ENCODE results near the gene POLR2F. TPM values are rescaled to one million over a fixed set of nuclear protein-coding genes. Genes with fewer than 3 reads are reported as not detected.

POLR2F gene
- total and polyA plus RNA-seq, 12 donors, result 62.4 to 200 (median 79.4) TPM

DNA sequence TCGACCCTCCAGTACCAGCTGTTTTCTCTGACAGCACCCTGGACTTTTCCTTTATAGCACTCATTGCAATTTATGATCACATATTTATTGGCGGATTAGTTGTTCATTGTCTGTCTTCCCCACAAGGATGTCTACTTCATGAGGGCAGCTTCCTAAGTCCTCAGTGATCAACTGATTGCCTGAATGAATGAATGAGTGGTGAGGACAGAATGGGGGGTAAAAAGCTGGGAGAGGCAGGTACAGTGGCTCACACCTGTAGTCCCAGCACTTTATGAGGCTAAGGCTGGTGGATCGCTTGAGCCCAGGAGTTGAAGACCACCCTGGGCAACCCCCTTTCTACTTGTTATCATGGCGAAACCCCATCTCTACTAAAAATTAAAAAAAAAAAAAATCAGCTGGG is 42.0 kb downstream of the POLR2F start:
- ATAC-seq, result no peak
- intact Hi-C loops (cut with DNase I), result no loop called here
- no peak for TF ChIP-seq CTCF (IDR thresholded peaks at IDR 0.05)
- DNase-seq, result no peak
- Histone ChIP-seq H3K4me3 (no peak overlapping the region), H3K4me1 (peaks cover 0 to 18% (median 5%) of the 10 kb centered on the region in 9 donors), H3K36me3 (no peaks in the 10 kb centered on the region), H3K27ac (peak overlapping the region in 1 of 10 donors; percentile 38), H3K9me3 (no peaks in the 10 kb centered on the region), H3K27me3 (no peaks in the 10 kb centered on the region)
- WGBS, 2 donors, result 74 to 89% methylated on average over 4 of the region's 4 CpGs

- Histone ChIP-seq H3K36me3 (no peaks in the 10 kb centered on the region), H3K4me3 (no peak overlapping the region), H3K9me3 (no peaks in the 10 kb centered on the region), H3K27ac (peak overlapping the region in 1 of 10 donors; percentile 38), H3K4me1 (peaks cover 0 to 18% (median 5%) of the 10 kb centered on the region in 9 donors), H3K27me3 (no peaks in the 10 kb centered on the region)
- 53 to 63% methylated on average over 4 of the region's 4 CpGs for WGBS, 2 donors
- TF ChIP-seq CTCF (IDR thresholded peaks at IDR 0.05), result no peak
- peak in 3 of 8 donors; percentile 30 to 33 (median 30) for ATAC-seq
- intact Hi-C loops (cut with DNase I), result no loop called here
- DNase-seq, result peak in 1 of 2 donors; percentile 32
Measured at GRCh38 chr22:37996079-37996478, 42.6 kb downstream of the POLR2F start.

GRCh38 chr22:37996515-37997246 is 43.2 kb downstream of the POLR2F start:
- DNase-seq (no peak), ATAC-seq (no peak)
- Histone ChIP-seq H3K36me3 (no peaks in the 10 kb centered on the region), H3K27ac (peak overlapping the region in 1 of 10 donors; percentile 38), H3K4me3 (no peak overlapping the region), H3K27me3 (no peaks in the 10 kb centered on the region), H3K4me1 (peaks cover 0 to 18% (median 5%) of the 10 kb centered on the region in 9 donors), H3K9me3 (no peaks in the 10 kb centered on the region)
- intact Hi-C loops (cut with DNase I), result no loop called here
- WGBS, 2 donors, result 84 to 93% methylated on average over 8 of the region's 8 CpGs
- TF ChIP-seq CTCF (IDR thresholded peaks at IDR 0.05), result no peak

DNA sequence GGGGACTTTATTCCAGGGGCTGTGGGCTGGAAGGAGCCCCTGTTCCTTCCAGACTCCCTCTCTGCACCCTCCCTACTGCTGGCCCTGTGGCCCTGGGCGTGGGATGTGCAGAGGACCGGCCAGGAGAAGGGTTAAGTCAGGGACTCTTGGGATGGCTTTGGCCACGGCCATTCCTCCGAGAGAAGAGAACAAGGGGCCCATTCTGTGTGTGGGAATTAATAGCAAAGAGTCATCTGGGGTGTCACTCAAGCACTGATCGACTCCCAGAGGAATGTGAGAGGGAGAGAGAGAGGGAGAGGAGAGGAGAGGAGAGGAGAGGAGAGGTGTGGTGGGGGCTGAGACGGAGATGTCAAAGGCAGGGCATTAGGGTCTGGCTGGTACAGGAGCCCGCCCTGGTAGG is 45.0 kb downstream of the POLR2F start:
- peak in 1 of 8 donors; percentile 14 for ATAC-seq
- Histone ChIP-seq H3K27ac (no peak overlapping the region), H3K4me1 (peaks cover 0 to 18% (median 5%) of the 10 kb centered on the region in 9 donors), H3K27me3 (no peaks in the 10 kb centered on the region), H3K9me3 (no peaks in the 10 kb centered on the region), H3K36me3 (no peaks in the 10 kb centered on the region), H3K4me3 (no peak overlapping the region)
- no peak for DNase-seq
- intact Hi-C loops (cut with DNase I), result loop anchor here in 1 of 10 donors (2.0 kb wide), 1 partner anchor 68 kb away; no protein-coding TSS in a partner anchor
- 64 to 68% methylated on average over 7 of the region's 7 CpGs for WGBS, 2 donors
- TF ChIP-seq CTCF (IDR thresholded peaks at IDR 0.05), result no peak
